IMR-90 (cell line): ENCODE data around the gene UNC79. TPM values are rescaled to one million over a fixed set of nuclear protein-coding genes. Genes with fewer than 3 reads are reported as not detected.

ENCODE experiments used
- ATAC-seq: fragments of 200-7000 bp; cut with Tn5 transposase; 2 replicates; pipeline ENCODE4 v1.9.1; 2020; ENCODE audit warnings: low read depth, mild to moderate bottlenecking, moderate library complexity
- BruUV-seq: library from RNA; stranded (reverse); fragments of 400-500 nt; replicated peaks from 2 replicates; lab custom pipeline; 2021; lab: Mats Ljungman, UMichigan
- CTCF ChIA-PET: fragments of 300-600 bp; formaldehyde crosslinking; extraction: SDS; loops from one replicate; lab custom pipeline; 2021; ENCODE audit warnings: antibody characterized with exemption; lab: Yijun Ruan, JAX
- POLR2A ChIA-PET: fragments of 300-600 bp; sonication (Branson Sonifier 250); formaldehyde crosslinking; loops from one replicate; lab custom pipeline; 2022; ENCODE audit warnings: antibody characterized with exemption; ENCODE audit not compliant: unreplicated experiment; lab: Charles Lee
- DNase-seq: peaks from one replicate; pipeline ENCODE4 v3.0.0; 2013
- H2AFZ ChIP-seq: replicated peaks from 2 replicates; pipeline ENCODE3; 2013; ENCODE audit warnings: low read length, mild to moderate bottlenecking; ENCODE audit not compliant: poor library complexity
- H2AK5ac ChIP-seq: 2 replicates; pipeline ENCODE4 v1.6.1; 2013; ENCODE audit warnings: low read depth, low read length, inconsistent platforms
- H2AK9ac ChIP-seq: replicated peaks from 2 replicates; pipeline ENCODE3; 2013; ENCODE audit warnings: mild to moderate bottlenecking, low read depth, low read length, moderate library complexity; ENCODE audit not compliant: poor library complexity
- H2BK120ac ChIP-seq: 2 replicates; pipeline ENCODE4 v1.6.1; 2013; ENCODE audit warnings: low read depth, low read length, inconsistent platforms
- H2BK15ac ChIP-seq: 3 replicates; pipeline ENCODE4 v1.6.1; 2013; ENCODE audit warnings: low read depth, low read length, inconsistent platforms
- H2BK20ac ChIP-seq: 2 replicates; pipeline ENCODE4 v1.6.1; 2013; ENCODE audit warnings: low read depth, mild to moderate bottlenecking, inconsistent platforms, low read length, moderate library complexity
- H2BK5ac ChIP-seq: 2 replicates; pipeline ENCODE4 v1.6.1; 2013; ENCODE audit warnings: mild to moderate bottlenecking, low read depth, low read length, inconsistent platforms; ENCODE audit not compliant: poor library complexity, severe bottlenecking
- H3K14ac ChIP-seq: replicated peaks from 2 replicates; pipeline ENCODE4 v1.6.1; 2013; ENCODE audit warnings: low read depth, low read length, inconsistent platforms
- H3K18ac ChIP-seq: 2 replicates; pipeline ENCODE4 v1.6.1; 2013; ENCODE audit warnings: low read depth, low read length, control low read depth
- H3K23ac ChIP-seq: 2 replicates; pipeline ENCODE4 v1.6.1; 2013; ENCODE audit warnings: low read depth, low read length, inconsistent platforms
- H3K27ac ChIP-seq: 2 replicates; pipeline ENCODE4 v1.5.1; 2013; ENCODE audit warnings: mild to moderate bottlenecking, control low read depth, low read length; ENCODE audit not compliant: insufficient read depth
- H3K27me3 ChIP-seq: 2 replicates; pipeline ENCODE4 v1.6.1; 2013; ENCODE audit warnings: low read length; ENCODE audit not compliant: control insufficient read depth, insufficient read depth
- H3K36me3 ChIP-seq: 2 replicates; pipeline ENCODE4 v1.6.1; 2013; ENCODE audit warnings: low read length, mixed read lengths; ENCODE audit not compliant: control insufficient read depth, insufficient read depth
- H3K4ac ChIP-seq: 2 replicates; pipeline ENCODE4 v1.6.1; 2013; ENCODE audit warnings: low read depth, low read length, inconsistent platforms
- H3K4me1 ChIP-seq: 2 replicates; pipeline ENCODE4 v1.6.1; 2013; ENCODE audit warnings: low read length, mixed read lengths; ENCODE audit not compliant: control insufficient read depth, insufficient read depth
- H3K4me2 ChIP-seq: 2 replicates; pipeline ENCODE4 v1.6.1; 2013; ENCODE audit warnings: low read depth, mild to moderate bottlenecking, control low read depth, low read length, moderate library complexity
- H3K4me3 ChIP-seq: 2 replicates; pipeline ENCODE4 v1.5.1; 2013; ENCODE audit warnings: low read depth, mild to moderate bottlenecking, control low read depth, low read length, moderate library complexity; ENCODE audit not compliant: insufficient read depth
- H3K56ac ChIP-seq: 2 replicates; pipeline ENCODE4 v1.6.1; 2013; ENCODE audit warnings: low read length, inconsistent platforms; ENCODE audit not compliant: insufficient read depth; ENCODE audit errors: extremely low read depth
- H3K79me1 ChIP-seq, 2 experiments: 2 replicates each; pipeline ENCODE4 v1.6.1; 2013; ENCODE audit warnings: low read length in 2 of 2, inconsistent platforms in 1 of 2, low read depth in 1 of 2
- H3K9ac ChIP-seq: 2 replicates; pipeline ENCODE4 v1.6.1; 2013; ENCODE audit warnings: low read depth, low read length, control low read depth
- H3K9me1 ChIP-seq: 2 replicates; pipeline ENCODE4 v1.6.1; 2013; ENCODE audit warnings: low read length, inconsistent platforms; ENCODE audit not compliant: insufficient read depth
- H3K9me3 ChIP-seq: 2 replicates; pipeline ENCODE4 v1.6.1; 2013; ENCODE audit warnings: low read length; ENCODE audit not compliant: control insufficient read depth, insufficient read depth
- H4K20me1 ChIP-seq: 2 replicates; pipeline ENCODE4 v1.6.1; 2013; ENCODE audit warnings: low read length, inconsistent platforms; ENCODE audit not compliant: insufficient read depth
- H4K5ac ChIP-seq: 2 replicates; pipeline ENCODE4 v1.6.1; 2013; ENCODE audit warnings: mild to moderate bottlenecking, low read depth, low read length, control low read depth
- H4K8ac ChIP-seq, 2 experiments: 2 replicates each; pipeline ENCODE4 v1.6.1; 2013; ENCODE audit warnings: low read depth in 2 of 2, low read length in 2 of 2, control low read depth in 1 of 2, inconsistent platforms in 1 of 2
- H4K91ac ChIP-seq: 2 replicates; pipeline ENCODE4 v1.6.1; 2013; ENCODE audit warnings: low read depth, low read length, inconsistent platforms; ENCODE audit not compliant: insufficient read depth
- BHLHE40 ChIP-seq: fragments of 150-350 bp; IDR thresholded peaks from 2 replicates; pipeline ENCODE4 v1.6.1; 2016; ENCODE audit warnings: mild to moderate bottlenecking, low read depth, low read length
- CEBPB ChIP-seq: IDR thresholded peaks from 2 replicates; pipeline ENCODE4 v1.6.1; 2012; ENCODE audit warnings: low read depth, low read length, improper control_type of control experiment
- CHD1 ChIP-seq: IDR thresholded peaks from 2 replicates; pipeline ENCODE4 v1.6.1; 2012; ENCODE audit warnings: low read depth, low read length, improper control_type of control experiment
- FOS ChIP-seq: fragments of 150-350 bp; IDR thresholded peaks from 2 replicates; pipeline ENCODE4 v1.6.1; 2016; ENCODE audit warnings: low read depth, low read length
- MAFK ChIP-seq: IDR thresholded peaks from 2 replicates; pipeline ENCODE4 v1.6.1; 2012; ENCODE audit warnings: low read depth, low read length, improper control_type of control experiment
- MAZ ChIP-seq: IDR thresholded peaks from 2 replicates; pipeline ENCODE4 v1.6.1; 2012; ENCODE audit warnings: low read depth, mild to moderate bottlenecking, low read length, improper control_type of control experiment, moderate library complexity, borderline replicate concordance
- MXI1 ChIP-seq: IDR thresholded peaks from 2 replicates; pipeline ENCODE4 v1.6.1; 2012; ENCODE audit warnings: low read depth, mild to moderate bottlenecking, low read length, moderate library complexity, borderline replicate concordance
- NFE2L2 ChIP-seq: fragments of 150-350 bp; IDR thresholded peaks from 2 replicates; pipeline ENCODE4 v1.6.1; 2016; ENCODE audit warnings: low read depth, mild to moderate bottlenecking, low read length
- POLR2A ChIP-seq: IDR thresholded peaks from 2 replicates; pipeline ENCODE4 v1.6.1; 2012; ENCODE audit warnings: mild to moderate bottlenecking, low read depth, low read length
- RAD21 ChIP-seq: IDR thresholded peaks from 2 replicates; pipeline ENCODE4 v1.6.1; 2012; ENCODE audit warnings: low read length, improper control_type of control experiment
- RCOR1 ChIP-seq: IDR thresholded peaks from 2 replicates; pipeline ENCODE4 v1.6.1; 2012; ENCODE audit warnings: mild to moderate bottlenecking, low read length, improper control_type of control experiment; ENCODE audit not compliant: insufficient replicate concordance
- RFX5 ChIP-seq: IDR thresholded peaks from 2 replicates; pipeline ENCODE4 v1.8.0; 2012; ENCODE audit warnings: low read depth, mild to moderate bottlenecking, low read length, moderate library complexity
- SMC3 ChIP-seq: fragments of 150-350 bp; IDR thresholded peaks from 2 replicates; pipeline ENCODE4 v1.6.1; 2016; ENCODE audit warnings: low read depth, mild to moderate bottlenecking, antibody characterized with exemption, low read length, moderate library complexity
- WGBS, 2 experiments: methylation state at CpG; one replicate each; pipeline versions ENCODE4 v1.1.5 to v1.1.7; 2013; ENCODE audit warnings: missing lambda C conversion rate in 2 of 2; ENCODE audit not compliant: insufficient read length in 1 of 2; ENCODE audit errors: extremely low coverage in 2 of 2; 5-methylcytosine and 5-hydroxymethylcytosine counted together
- dilution Hi-C: fragments of 300-500 bp; cut with HindIII; formaldehyde crosslinking; loops from one replicate; pipeline ENCODE4 v1.14.3; 2018; ENCODE audit warnings: low sequenced_read_pairs; ENCODE audit not compliant: unreplicated experiment
- in situ Hi-C: fragments of 300-500 bp; cut with MboI; formaldehyde crosslinking; loops from 3 replicates; pipeline ENCODE4 v1.14.3; 2019; ENCODE audit warnings: low sequenced_read_pairs, inconsistent platforms, mixed read lengths
- intact Hi-C: fragments of 100-400 bp; cut with micrococcal nuclease; formaldehyde crosslinking; loops from 2 replicates; pipeline ENCODE4 v1.10.0; 2022
- polyA plus RNA-seq, 3 experiments: library from polyadenylated mRNA; depleted of rRNA; stranded (reverse); fragments of >200 nt; gene quantifications; 2 replicates each; pipeline ENCODE4 v1.2.3, GENCODE V29; 2012; ENCODE audit warnings: low replicate concordance in 1 of 3
- total RNA-seq: library from RNA; depleted of rRNA; stranded (reverse); fragments of >200 nt; gene quantifications from 2 replicates; pipeline ENCODE4 v1.2.3, GENCODE V29; 2012
- TF ChIP-seq, protein P1 (sequence below): fragments of 150-350 bp; IDR thresholded peaks from 2 replicates; pipeline ENCODE4 v1.6.1; 2016; ENCODE audit warnings: low read depth, mild to moderate bottlenecking, low read length, moderate library complexity, borderline replicate concordance
- TF ChIP-seq, protein P2 (sequence below): conservative IDR thresholded peaks from 2 replicates; pipeline ENCODE4 v1.5.1; 2012; ENCODE audit warnings: mild to moderate bottlenecking, low read depth, low read length, improper control_type of control experiment
- TF ChIP-seq, protein P3 (sequence below): fragments of 150-350 bp; IDR thresholded peaks from 2 replicates; pipeline ENCODE4 v1.6.1; 2017; ENCODE audit warnings: mild to moderate bottlenecking, antibody characterized with exemption, low read length, low read depth

UNC79 gene
- total and polyA plus RNA-seq, 2 of the 4 experiments (the other 2 are of a cell fraction) = under 0.01 TPM

DNA sequence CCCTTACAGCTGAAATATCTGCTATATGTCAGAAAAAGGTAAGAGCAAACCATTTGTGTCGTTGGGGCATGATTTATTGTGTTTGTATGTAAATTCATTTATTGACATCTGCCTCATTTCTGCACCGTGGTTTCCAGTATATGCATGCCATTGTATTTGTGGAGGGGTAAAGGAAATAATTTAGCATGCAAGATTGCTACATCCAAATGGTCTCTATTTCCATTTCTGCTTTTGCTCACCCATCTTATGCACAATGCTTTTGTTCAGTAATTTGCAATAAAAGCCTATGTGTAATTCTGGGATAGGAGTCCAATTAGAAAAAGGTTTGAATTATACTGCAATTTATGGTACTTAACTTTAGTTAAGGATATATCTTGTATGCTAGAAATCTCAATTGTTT, 101.8 kb downstream of the UNC79 start:
- Histone ChIP-seq H4K5ac (no peak overlapping the region), H3K4me2 (no peak overlapping the region), H3K23ac (no peak overlapping the region), H3K4ac (no peak overlapping the region), H3K4me3 (no peak overlapping the region), H3K4me1 (no peaks in the 10 kb centered on the region), H3K18ac (no peak overlapping the region), H2AK5ac (no peak overlapping the region), H4K8ac (no peak overlapping the region), H2BK20ac (no peak overlapping the region), H4K20me1 (no peaks in the 10 kb centered on the region), H3K9me3 (no peaks in the 10 kb centered on the region), H2BK5ac (no peak overlapping the region), H2BK120ac (no peak overlapping the region), H3K9ac (no peak overlapping the region), H2AFZ (no peak overlapping the region), H3K27me3 (no peaks in the 10 kb centered on the region), H2BK15ac (no peak overlapping the region), H3K36me3 (no peaks in the 10 kb centered on the region), H3K27ac (no peak overlapping the region), H3K9me1 (no peaks in the 10 kb centered on the region), H4K91ac (no peak overlapping the region), H3K79me1 (no peaks in the 10 kb centered on the region), H3K56ac (no peak overlapping the region), H3K14ac (no peak overlapping the region), H2AK9ac (no peak overlapping the region)
- BruUV-seq = no TSS peak
- intact Hi-C loops = no loop called here
- in situ Hi-C loops = no loop called here
- TF ChIP-seq BHLHE40 = no peak
- no peak for TF ChIP-seq MXI1
- TF ChIP-seq RFX5 = no peak
- no peak for TF ChIP-seq MAZ
- TF ChIP-seq, protein P1, sequence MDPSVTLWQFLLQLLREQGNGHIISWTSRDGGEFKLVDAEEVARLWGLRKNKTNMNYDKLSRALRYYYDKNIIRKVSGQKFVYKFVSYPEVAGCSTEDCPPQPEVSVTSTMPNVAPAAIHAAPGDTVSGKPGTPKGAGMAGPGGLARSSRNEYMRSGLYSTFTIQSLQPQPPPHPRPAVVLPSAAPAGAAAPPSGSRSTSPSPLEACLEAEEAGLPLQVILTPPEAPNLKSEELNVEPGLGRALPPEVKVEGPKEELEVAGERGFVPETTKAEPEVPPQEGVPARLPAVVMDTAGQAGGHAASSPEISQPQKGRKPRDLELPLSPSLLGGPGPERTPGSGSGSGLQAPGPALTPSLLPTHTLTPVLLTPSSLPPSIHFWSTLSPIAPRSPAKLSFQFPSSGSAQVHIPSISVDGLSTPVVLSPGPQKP = no peak
- no peak for TF ChIP-seq SMC3
- TF ChIP-seq NFE2L2 = no peak
- no peak for TF ChIP-seq RAD21
- TF ChIP-seq, protein P2, sequence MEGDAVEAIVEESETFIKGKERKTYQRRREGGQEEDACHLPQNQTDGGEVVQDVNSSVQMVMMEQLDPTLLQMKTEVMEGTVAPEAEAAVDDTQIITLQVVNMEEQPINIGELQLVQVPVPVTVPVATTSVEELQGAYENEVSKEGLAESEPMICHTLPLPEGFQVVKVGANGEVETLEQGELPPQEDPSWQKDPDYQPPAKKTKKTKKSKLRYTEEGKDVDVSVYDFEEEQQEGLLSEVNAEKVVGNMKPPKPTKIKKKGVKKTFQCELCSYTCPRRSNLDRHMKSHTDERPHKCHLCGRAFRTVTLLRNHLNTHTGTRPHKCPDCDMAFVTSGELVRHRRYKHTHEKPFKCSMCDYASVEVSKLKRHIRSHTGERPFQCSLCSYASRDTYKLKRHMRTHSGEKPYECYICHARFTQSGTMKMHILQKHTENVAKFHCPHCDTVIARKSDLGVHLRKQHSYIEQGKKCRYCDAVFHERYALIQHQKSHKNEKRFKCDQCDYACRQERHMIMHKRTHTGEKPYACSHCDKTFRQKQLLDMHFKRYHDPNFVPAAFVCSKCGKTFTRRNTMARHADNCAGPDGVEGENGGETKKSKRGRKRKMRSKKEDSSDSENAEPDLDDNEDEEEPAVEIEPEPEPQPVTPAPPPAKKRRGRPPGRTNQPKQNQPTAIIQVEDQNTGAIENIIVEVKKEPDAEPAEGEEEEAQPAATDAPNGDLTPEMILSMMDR = no peak
- TF ChIP-seq CHD1 = no peak
- TF ChIP-seq RCOR1 = no peak
- TF ChIP-seq POLR2A = no peak
- no peak for TF ChIP-seq FOS
- no peak for TF ChIP-seq CEBPB
- TF ChIP-seq MAFK = no peak
- TF ChIP-seq, protein P3, sequence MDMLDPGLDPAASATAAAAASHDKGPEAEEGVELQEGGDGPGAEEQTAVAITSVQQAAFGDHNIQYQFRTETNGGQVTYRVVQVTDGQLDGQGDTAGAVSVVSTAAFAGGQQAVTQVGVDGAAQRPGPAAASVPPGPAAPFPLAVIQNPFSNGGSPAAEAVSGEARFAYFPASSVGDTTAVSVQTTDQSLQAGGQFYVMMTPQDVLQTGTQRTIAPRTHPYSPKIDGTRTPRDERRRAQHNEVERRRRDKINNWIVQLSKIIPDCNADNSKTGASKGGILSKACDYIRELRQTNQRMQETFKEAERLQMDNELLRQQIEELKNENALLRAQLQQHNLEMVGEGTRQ = no peak
- ChIA-PET POLR2A (interaction anchor here (0.6 kb wide), 1 partner anchor 47 kb away, joined by 11 read pairs; no protein-coding TSS in a partner anchor), CTCF (no interaction called here)
- DNase-seq = no peak
- dilution Hi-C loops = no loop called here
- WGBS, 2 experiments = no CpG with 5 or more reads among the region's 2 CpGs
- ATAC-seq = no peak
